ENCODE data around the gene MRC2. TPM values are rescaled to one million over a fixed set of nuclear protein-coding genes. Genes with fewer than 3 reads are reported as not detected.

The MRC2 gene
- total RNA-seq, 1 experiment from 2014 or later = 34.3 TPM

GRCh38 chr17:62739645-62740388, 112.3 kb downstream of the MRC2 start:
- Histone ChIP-seq H3K9me3 (ENCODE audit: low read depth, low read length, poor library complexity, severe bottlenecking) (no peaks in the 10 kb centered on the region), H3K4me1 (ENCODE audit: insufficient read depth, low read length, poor library complexity, severe bottlenecking) (no peaks in the 10 kb centered on the region), H3K4me3 (ENCODE audit: low read depth, low read length, poor library complexity, severe bottlenecking) (no peak overlapping the region), H3K27me3 (replicated peaks; ENCODE audit: insufficient read depth, low read depth, low read length, poor library complexity) (no peaks in the 10 kb centered on the region), H3K27ac (ENCODE audit: low read depth, low read length, poor library complexity, severe bottlenecking) (no peak overlapping the region), H3K36me3 (ENCODE audit: insufficient read depth, low read length, poor library complexity, severe bottlenecking) (no peaks in the 10 kb centered on the region)
- no TSS peak for BruUV-seq (replicated peaks)
- no peak for DNase-seq (ENCODE audit: low spot score)
- ChIA-PET POLR2A (ENCODE audit: low non-redundant PET) (no interaction called here), CTCF (no interaction called here)
- TF ChIP-seq CTCF (conservative IDR thresholded peaks at IDR 0.05; ENCODE audit: low read depth, low read length) = no peak
- TF ChIP-seq EZH2 (IDR thresholded peaks at IDR 0.05; ENCODE audit: borderline replicate concordance, low read depth, low read length, poor library complexity, severe bottlenecking) = no peak
- intact Hi-C loops (cut with micrococcal nuclease; ENCODE audit: unreplicated experiment) = no loop called here

GRCh38 chr17:62741290-62741689, 113.8 kb downstream of the MRC2 start:
- no peaks in the 10 kb centered on the region for H3K27me3 ChIP-seq (replicated peaks; ENCODE audit: insufficient read depth, low read depth, low read length, poor library complexity)
- POLR2A ChIA-PET (ENCODE audit: low non-redundant PET) = no interaction called here
- intact Hi-C loops (cut with micrococcal nuclease; ENCODE audit: unreplicated experiment) = no loop called here
- TF ChIP-seq EZH2 (IDR thresholded peaks at IDR 0.05; ENCODE audit: borderline replicate concordance, low read depth, low read length, poor library complexity, severe bottlenecking) (no peak), CTCF (conservative IDR thresholded peaks at IDR 0.05; ENCODE audit: low read depth, low read length) (no peak)
- CTCF ChIA-PET = no interaction called here
- H3K27ac ChIP-seq (ENCODE audit: low read depth, low read length, poor library complexity, severe bottlenecking) = no peak overlapping the region
- no peaks in the 10 kb centered on the region for H3K9me3 ChIP-seq (ENCODE audit: low read depth, low read length, poor library complexity, severe bottlenecking)
- DNase-seq (ENCODE audit: low spot score) = no peak
- H3K36me3 ChIP-seq (ENCODE audit: insufficient read depth, low read length, poor library complexity, severe bottlenecking) = no peaks in the 10 kb centered on the region
- no peaks in the 10 kb centered on the region for H3K4me1 ChIP-seq (ENCODE audit: insufficient read depth, low read length, poor library complexity, severe bottlenecking)
- BruUV-seq (replicated peaks) = no TSS peak
- H3K4me3 ChIP-seq (ENCODE audit: low read depth, low read length, poor library complexity, severe bottlenecking) = no peak overlapping the region

Other genes starting within 250 kb of the MRC2 start
- gene EFCAB3, start 247.1 kb upstream of the MRC2 start, total RNA-seq (2021) = not detected in 2 replicates
- gene METTL2A, start 203.8 kb upstream of the MRC2 start, total RNA-seq (2021) = 43.8 and 44.9 TPM in 2 replicates
- gene TLK2, start 148.8 kb upstream of the MRC2 start, total RNA-seq (2021) = 50.9 and 54.7 TPM in 2 replicates
- not detected in 2 replicates for gene MARCHF10, start 180.6 kb downstream of the MRC2 start, total RNA-seq (2021)